Left hindlimb (tissue), 1 donor: ENCODE results near the gene BCLAF1.

Source experiments
- DNase-seq: peaks from one replicate; pipeline ENCODE4 v3.0.0-alpha.2; 2018

BCLAF1 gene, protein sequence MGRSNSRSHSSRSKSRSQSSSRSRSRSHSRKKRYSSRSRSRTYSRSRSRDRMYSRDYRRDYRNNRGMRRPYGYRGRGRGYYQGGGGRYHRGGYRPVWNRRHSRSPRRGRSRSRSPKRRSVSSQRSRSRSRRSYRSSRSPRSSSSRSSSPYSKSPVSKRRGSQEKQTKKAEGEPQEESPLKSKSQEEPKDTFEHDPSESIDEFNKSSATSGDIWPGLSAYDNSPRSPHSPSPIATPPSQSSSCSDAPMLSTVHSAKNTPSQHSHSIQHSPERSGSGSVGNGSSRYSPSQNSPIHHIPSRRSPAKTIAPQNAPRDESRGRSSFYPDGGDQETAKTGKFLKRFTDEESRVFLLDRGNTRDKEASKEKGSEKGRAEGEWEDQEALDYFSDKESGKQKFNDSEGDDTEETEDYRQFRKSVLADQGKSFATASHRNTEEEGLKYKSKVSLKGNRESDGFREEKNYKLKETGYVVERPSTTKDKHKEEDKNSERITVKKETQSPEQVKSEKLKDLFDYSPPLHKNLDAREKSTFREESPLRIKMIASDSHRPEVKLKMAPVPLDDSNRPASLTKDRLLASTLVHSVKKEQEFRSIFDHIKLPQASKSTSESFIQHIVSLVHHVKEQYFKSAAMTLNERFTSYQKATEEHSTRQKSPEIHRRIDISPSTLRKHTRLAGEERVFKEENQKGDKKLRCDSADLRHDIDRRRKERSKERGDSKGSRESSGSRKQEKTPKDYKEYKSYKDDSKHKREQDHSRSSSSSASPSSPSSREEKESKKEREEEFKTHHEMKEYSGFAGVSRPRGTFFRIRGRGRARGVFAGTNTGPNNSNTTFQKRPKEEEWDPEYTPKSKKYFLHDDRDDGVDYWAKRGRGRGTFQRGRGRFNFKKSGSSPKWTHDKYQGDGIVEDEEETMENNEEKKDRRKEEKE

DNA sequence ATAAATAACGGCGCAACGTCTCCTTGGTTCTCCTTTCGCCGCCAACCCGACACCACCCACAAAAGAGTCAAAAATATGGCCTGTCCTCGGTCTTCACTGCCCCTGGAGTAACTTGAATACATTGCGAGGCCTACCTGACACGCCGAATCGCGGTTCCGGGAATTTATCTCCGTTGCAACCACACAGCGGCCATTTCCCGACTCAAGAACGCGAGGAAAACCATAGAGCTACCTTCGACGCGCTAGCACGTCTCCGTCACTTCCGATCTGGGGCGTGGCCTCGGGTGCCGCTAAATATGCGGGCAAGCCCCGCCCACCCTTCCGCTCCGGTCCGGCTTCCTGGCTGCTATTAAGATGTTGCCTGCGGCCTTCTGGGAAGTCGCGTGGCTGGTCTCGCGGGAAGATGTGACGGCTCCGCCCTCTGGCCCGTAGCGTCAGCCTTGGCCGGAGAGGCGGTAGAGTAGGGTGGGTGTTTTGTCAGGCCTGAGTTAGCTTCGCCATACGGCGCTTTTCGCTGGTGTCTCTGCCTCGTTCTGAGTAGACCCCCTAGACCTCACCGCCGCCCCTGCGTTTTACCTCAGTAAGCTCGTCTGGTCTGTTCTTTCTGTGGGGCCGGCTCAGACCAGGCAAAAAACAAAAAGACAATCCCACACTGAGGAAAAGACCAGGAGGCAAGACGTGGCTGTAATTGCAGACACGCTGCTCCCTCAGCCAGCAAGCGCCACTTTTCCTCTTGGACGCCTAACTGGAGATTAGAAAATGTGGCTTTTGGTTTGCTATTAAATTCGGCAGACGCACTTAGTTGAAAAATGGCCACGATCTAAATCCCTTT lies at the start of gene BCLAF1:
Gene BCLAF1 (minus strand): TSS at position 268 of the 831 bp plus-strand sequence. CDS start 9,980 bp downstream, outside the sequence.
- peak; percentile 99 for DNase-seq

DNA sequence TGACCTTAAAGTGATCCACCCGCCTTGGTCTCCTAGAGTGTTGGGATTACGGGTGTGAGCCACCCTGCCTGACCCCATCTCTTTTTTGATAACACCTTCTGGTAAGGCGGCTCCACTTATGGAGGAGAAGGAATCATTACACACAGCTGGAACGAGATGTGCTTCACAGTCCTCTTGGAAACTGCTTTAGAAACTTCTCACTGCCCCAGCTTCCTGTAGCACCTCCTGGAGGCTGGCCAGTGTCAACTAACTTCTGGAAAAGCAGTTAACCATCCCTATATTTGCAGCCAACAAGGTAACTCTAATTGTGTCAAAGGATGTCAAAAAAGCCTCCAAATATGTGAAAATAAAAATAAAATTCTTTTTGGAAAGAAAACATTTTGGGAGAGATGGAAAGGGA lies 48.8 kb upstream of the BCLAF1 start:
- DNase-seq, result no peak

DNA sequence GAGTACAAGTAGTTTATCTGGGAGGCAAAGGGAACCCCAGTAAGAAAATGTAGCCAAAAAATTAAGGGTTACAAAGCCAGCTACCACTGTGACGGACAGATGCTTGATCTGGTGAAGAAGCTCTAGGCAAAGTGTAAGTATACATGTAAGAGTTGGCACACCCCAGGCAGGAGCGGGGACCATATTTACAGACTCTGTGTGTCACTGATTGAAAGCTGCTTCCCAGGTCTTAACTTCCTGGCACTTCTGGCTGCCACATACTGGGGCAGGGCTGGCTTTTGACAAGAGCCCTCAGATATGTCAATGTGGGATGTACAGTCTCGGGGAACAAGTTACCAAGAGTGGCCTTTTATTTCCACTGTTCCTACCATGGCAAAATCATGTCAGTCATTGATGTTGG lies 48.0 kb upstream of the BCLAF1 start:
- no peak for DNase-seq

DNA sequence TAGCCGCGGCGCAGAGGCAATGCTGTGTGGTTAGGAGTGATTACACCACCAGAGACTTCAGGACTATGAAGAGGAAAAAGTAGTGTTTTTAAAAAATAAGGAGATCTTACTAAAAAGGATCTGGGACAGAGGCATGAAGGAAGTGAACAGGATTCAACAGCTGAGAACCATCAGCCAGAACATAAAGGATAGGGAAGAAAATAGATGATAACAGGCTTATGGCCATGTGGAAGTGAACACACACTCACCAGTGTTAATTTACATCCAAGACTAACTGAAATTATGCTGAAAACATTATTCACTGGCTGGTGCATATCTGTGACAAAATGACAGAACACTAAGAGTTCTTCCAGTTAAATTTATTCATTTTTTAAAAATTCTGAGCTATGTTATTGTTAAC lies 47.5 kb upstream of the BCLAF1 start:
- DNase-seq, result no peak

DNA sequence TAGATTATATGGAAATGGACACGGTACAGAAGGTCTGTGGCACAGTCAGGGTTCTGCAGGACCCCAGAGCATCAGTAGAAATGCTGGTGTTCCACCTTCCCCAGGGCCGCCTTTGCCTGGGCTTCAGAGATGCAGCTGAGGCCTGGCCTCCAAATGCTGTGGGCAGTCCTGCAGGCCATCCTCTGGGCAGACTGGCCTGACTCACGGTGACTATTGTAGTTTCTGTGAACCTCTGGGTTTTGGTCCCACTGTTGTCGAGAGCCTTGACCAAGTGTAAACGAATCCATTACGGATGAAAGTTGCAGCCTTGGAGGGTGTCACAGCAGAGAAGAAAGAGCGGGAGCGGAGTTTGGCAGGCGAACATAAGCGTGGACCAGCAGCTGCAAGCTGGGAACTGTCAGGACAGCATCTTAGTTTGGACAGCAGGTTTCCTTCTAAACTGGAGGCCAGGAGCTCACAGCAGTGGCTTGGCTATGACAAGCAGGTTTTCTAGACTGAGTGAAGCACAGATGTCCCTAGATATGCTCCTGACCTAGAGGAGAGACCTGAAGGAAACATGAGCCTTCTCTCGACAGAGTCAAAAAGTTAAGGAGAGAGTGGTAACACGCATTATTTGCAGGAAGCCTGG lies 46.2 kb upstream of the BCLAF1 start:
- DNase-seq, result no peak

DNA sequence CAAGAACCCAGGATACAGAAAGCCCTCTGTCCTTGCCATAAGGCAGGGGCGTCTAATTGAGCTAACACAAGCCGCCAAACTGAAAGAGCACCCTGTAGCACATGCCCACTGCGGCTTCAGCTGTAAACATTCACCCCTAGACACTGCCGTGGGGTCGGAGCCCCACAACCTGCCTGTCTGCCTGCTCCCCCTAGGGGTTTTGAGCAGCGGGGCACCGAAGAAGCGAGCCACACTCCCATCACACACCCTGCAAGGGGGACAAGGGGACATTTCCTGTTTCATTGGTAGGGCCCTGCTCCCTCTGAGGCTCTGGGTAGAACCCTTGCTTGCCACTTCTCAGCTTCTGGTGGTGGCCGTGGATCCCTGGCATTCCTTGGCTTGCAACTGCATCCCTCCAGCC lies 45.2 kb upstream of the BCLAF1 start:
- no peak for DNase-seq

DNA sequence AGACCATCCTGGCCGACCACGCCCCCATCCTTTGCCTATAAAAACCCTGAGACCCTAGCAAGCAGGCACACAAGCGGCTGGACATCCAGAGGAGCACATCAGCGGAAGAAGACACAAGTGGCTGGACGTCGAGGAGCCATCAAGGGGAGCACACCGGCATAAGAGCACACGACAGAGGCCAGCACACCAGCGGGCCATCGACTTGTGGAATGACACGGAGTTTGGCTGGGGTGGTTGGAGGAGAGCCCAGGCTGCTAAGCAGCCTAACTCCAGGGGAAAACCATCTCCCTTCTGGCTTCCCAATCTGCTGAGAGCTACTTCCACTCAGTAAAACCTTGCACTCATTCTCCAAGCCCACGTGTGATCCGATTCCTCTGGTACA lies 44.8 kb upstream of the BCLAF1 start:
- no peak for DNase-seq

DNA sequence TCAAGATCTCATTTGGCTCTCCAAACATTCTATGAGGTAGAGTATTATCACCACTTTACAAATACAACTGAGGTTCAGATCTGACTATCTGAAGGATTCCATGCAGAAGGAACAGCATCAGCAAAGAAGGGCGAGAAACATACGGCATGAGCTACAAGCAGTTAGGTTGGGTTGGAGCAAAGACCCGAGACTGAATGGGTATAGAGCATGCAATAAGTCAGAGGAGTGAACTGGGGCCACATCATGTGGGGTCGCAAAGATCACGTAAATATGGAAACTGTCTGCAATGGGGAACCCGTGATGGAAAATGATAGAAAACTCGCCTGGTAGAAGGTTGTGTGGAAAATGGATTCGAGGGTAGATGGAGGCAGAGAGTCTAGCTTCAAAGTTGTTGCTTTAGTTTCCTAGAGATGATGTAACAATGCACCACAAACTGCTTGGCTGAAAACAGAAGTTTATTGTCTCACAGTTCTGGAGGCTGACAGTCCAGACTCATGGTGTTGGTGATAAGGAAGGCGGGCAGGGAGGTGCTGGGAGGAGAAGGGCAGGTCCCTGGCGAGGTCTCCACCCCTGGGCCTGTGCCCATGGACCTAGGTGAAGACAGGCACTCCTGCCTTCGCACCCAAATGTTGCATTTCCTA lies 44.3 kb upstream of the BCLAF1 start:
- DNase-seq, result no peak

DNA sequence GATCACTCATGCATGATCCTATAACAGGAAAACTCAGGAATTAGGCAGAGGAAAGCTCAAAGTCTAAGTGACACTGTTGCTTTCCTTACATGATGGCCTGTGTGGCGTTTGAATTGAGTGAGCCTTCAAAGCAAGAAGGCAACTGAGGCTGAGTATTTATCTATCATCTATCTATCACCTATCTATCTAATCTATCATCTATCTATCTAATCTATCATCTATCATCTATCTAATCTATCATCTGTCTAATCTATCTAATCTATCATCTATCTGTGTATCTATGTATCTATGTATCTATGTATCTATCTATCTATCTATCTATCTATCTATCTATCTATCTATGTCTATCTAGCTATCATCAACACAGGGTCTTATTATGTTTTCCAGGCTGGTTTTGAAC lies 41.8 kb upstream of the BCLAF1 start:
- DNase-seq, result no peak

DNA sequence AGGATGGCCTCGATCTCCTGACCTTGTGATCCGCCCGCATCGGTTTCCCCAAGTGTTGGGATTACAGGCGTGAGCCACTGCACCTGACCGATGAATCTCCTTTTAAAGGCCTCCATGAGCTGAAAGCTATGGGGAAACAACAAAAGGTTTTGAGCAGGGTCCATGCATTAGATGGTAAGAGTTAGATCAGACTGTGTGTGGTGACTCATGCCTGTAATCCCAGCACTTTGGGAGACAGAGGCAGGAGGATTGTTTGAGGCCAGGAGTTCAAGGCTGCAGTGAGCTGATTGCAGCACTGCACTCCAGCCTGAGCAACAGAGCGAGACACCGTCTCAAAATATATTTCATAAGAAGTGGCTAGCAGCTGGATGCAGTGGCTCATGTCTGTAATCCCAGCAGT lies 41.0 kb upstream of the BCLAF1 start:
- DNase-seq, result no peak

DNA sequence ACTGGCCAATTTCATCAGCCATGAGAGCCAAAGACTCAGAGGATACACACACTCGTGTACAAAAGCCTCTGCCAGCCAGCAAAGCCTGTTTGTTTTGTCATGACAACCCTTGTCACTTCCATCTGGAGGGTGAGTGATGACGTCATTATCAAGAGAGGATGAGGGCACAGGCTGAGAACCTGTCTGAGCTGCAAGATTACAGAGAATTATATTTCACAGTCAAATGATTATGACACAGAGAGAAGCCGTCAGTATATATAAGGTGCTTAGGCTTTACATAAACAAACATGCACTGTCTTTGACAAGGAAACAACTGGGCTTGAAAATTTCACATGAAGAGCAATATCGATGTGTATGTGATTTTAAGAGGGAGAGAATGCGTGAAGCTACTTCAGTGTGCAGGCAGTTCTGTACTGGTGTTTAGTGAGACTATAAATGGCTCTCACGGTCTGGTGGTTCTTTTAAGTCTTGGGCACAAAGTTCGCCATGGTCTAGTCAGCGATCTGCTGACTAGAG lies 36.5 kb upstream of the BCLAF1 start:
- no peak for DNase-seq

DNA sequence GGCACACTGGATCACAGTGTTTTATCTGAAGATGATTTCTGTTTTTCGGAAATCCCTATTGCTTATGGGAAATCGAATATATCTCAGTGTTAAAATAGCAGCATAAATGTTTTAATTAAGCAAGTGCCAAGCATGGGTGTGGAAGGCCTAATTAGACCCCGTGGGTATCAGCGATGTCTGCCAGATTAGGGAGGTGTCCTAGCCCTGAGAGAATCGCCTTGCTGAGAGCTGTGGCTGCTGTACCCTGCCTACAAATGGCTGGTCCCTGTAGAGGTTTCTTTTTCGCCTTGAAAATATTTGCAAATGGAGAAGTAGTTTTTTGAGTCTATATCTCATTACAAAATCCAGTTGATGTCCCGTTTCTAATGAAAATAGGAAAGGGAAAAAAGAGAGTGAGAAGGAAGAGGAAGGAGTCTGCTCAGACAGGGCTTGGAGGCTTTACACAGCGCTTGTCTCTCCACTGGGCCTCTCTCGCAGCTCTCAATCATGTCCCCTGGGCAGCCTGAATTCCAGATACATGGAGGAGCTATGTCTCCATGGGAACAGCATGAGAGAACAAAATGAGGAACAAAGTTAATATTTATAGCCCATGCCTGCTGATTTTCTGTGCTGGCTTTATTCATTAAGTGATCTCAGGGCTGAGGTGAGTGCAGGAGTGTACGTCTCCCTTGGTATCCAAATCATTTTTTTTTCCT lies 35.2 kb upstream of the BCLAF1 start:
- DNase-seq, result peak; percentile 42

DNA sequence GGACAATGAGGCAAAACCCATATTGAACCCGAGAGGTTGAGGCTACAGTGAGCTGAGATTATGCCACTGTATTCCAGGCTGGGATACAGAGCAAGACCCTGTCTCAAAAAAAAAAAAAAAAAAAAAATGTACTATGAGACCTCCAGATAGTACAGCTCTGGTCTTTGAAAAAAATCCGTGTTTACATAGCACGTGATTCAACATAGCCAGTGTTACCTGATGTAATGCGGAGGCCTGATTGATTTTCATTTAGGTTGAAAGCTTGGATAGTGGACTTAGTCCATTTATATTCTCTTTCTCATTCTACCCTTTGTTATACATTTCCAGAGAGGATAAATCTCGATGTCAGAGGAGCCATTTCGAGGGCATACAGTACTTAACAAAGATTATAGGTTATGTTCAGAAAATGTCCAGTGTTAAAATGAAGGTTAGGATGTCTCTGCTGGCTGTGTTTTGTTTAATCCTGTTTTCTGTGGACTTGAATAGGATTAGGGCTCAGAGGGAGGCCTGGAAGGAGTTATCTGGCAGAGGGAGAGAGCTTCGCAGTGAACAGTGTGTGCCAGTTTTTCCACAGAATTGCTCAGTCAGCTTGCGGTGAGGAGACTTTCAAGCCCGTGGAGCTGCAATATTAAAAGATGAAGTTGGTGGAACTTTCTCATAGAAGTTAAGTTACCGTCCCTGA lies 33.9 kb upstream of the BCLAF1 start:
- DNase-seq, result peak; percentile 67

DNA sequence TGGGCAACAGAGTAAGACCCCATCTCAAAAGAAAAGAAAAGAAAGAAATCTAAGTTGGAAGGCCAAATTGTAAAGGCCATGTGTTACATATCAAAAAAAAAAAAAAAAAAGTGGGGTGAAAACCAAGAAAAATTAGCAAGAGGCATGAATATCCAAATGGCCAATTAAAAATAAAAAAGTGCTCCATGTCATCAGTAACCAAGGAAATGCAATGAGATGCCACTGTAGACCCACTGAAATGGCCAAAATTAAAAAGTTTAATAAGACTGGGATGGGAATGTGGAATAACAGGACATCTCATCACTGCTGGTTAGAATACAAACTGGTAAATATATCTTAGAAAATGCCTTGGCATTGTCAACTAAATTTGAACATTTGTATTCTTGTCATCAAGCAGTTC lies 30.1 kb upstream of the BCLAF1 start:
- DNase-seq, result no peak

DNA sequence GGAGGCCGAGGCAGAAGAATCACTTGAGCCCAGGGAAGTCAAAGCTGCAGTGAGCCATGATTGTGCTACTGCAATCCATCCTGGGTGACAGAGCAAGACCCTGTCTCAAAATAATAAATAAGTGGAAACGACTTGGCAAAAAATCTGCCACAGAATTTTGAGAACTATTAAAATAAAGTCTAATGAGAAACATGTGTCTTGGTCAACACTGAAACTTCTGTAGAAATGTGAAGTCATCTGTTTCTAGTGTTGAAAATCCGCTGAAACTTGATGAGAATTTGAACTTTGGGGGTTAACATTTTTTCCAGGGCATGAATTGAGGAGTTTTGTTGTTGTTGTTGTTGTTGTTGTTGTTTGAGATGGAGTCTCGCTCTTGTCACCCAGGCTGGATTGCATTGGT lies 29.0 kb upstream of the BCLAF1 start:
- DNase-seq, result no peak

DNA sequence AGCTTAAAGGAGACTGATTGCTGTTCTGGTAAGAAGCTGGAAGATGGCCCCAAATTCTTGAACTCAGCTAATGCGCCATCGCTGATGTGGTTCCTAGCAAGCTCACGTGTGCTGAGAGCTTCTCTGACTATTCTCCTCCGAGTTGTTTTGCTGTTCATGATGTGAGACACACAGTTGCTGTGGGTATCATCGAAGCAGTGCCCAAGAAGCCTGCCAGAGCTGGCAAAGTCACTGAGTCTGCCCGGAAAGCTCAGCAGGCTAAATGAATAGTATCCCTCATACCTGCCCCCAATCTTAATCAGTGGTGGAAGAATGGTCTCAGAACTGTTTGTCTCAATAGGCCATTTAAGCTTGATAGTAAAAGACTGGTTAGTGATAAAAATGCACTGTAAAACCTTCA lies 28.3 kb upstream of the BCLAF1 start:
- no peak for DNase-seq

DNA sequence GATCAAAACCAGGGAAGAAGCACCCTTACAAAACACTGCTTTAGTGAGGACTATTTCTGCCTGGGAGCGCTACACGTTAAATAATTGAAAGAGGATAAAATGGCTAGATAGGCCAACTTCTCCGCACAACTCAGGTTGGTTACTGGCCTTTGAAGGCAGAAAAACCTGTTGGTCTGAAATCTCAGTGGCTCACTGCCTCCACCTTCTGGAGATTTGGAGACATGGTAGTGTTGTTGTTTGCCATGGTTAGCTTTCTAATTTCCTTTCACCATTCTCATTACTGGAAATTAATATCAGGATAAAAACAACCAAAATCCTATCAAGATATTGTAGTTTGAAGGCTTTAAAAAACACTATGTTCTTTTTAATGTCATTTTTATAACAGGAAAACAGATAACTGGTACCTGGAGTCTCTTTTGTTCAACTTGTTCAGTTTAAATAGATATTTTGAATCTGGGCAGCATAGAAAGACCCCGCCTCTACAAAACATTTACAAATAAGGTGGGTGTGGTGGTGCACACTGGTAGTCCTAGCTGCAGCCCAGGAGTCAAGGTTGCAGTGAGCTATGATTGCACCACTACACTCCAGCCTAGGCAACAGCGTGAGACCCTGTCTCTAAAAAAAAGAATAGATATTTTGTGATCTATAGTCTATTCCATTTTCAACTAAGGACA lies 27.5 kb upstream of the BCLAF1 start:
- DNase-seq, result peak; percentile 65

DNA sequence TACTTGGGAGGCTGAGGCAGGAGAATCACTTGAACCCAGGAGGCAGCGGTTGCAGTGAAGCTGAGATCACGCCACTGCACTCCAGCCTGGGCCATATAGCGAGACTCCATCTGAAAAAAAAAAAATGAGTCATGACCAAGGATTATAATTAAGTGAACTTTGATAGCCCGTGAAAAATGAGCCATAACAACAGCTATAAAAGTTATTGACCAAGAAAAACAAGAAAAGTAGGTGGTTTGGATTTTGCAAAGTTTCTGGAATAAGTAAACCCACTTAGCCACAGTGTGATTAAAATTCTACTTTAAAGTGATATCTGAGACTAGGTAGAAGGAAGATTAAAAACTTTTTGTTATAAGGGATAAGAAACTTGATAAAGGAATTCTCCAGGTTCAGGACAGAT lies 25.9 kb upstream of the BCLAF1 start:
- DNase-seq, result no peak

DNA sequence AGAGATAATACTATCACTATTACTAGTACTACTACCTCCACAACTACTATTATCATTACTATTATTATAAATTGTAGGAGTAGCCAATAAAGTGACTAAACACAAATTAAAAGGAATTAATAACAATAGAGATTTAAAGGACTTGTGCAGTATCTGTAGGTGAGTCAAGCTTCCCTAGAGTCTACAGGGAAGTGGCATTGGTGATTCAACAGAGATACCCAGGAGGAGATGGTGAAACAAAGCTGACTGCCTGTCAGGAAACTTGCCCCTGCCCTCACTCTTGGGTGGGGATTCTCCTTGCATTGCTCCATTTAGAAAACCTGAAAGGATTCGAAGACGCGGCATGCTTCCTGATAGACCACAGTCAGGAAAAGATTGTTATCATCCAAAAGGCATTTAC lies 23.3 kb upstream of the BCLAF1 start:
- no peak for DNase-seq

DNA sequence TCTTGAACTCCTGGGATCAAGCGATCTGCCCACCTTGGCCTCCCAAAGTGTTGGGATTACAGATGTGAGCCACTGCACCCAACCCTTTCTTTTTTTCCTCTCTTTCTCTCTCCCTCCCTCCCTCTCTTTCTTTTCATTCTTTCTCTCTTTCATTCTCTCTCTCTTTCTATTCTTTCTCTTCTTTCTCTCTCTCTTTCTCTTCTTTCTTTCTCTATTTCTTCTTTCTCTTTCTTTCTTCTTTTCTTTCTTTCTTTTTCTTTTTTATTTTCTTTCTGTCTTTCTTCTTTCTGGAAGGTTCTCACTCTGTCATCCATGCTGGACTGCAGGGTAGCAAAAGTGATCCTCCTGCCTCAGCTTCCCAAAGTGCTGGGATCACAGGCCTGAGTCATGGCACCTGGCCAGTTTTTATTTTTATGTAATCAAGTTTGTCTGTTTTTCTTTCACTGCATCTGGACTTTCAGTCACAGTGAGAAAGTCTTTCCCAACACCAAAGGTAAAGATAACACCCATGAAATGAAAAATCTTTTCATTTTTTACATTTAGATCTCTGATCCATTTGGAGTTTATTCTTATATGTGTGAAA lies 20.2 kb upstream of the BCLAF1 start:
- DNase-seq, result no peak
